Ecto neural progenitor cell (in vitro differentiated cells): ENCODE measurements around the gene ITPKB.
"Not testable (repeated sequence)": the region's sequence is repeated elsewhere in the genome, so short reads cannot be mapped to it uniquely, and the experiment has no call there.

Experiments
- DNase-seq: peaks from one replicate; pipeline ENCODE4 v3.0.0-alpha.2; 2018; ENCODE audit warnings: low spot score

ITPKB gene

GRCh38 chr1:226730836-226731235, 8.2 kb downstream of the ITPKB start:
- DNase-seq: no peak

GRCh38 chr1:226730071-226730470, 9.0 kb downstream of the ITPKB start:
- no peak for DNase-seq

DNA sequence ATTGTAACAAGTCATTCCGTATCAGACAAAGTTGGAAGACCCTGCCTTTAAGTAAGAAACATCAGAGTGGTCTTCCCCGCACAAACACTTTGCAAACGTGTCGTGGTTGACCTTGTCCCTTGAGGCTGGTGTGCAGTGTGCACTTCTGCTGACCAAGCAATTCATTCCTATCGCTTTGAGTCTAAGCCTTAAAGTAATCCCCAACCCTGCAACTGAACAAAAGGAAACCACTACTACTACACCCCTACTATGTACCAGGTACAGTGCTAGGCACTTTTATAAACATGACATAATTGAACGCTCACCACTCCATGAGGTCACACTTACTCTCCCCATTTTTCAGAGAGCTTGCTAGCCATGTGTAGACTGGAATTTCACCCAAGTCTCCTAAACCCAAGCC, 10.6 kb downstream of the ITPKB start:
- no peak for DNase-seq

- no peak for DNase-seq
Observed at GRCh38 chr1:226725897-226726267, 13.2 kb downstream of the ITPKB start.

GRCh38 chr1:226723657-226724532, 15.2 kb downstream of the ITPKB start:
- DNase-seq: no peak

- no peak for DNase-seq
Observed at GRCh38 chr1:226722901-226723656, 16.0 kb downstream of the ITPKB start.

- DNase-seq: no peak
Observed at GRCh38 chr1:226722240-226722900, 16.7 kb downstream of the ITPKB start.

GRCh38 chr1:226720574-226720973, 18.5 kb downstream of the ITPKB start:
- not testable (repeated sequence) for DNase-seq

GRCh38 chr1:226719596-226720387, 19.3 kb downstream of the ITPKB start:
- no peak for DNase-seq

DNA sequence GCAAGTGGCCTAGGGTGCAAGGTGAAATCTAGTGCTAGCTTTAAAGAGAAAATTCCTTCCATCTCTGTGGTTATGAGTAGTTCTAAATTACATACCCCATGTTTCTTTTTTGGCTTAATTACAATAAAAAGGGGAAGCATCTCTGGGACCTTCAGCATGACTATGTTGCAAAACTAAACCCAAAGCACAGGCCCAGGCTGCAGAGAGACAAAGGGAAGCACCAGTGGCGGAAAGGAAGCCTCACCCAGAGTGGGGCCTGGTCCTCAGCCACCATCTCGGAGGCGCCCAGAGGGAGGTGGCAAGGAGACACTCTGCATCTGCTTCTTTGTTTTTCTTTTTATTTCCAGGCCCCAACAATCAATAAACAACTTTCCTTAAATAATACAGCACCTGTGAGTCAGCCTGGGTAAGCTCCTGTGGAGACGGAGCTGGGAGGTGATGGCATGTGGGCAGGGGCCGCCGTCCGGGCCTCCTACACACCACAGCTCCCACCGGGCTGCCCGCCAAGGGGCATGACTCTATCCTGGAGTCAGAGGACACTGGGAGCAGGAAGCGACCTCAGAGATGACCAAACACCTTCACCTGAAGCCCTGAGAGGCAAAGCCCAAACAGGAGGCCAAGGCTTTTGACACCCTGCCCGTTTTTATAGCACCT, 21.7 kb downstream of the ITPKB start:
- no peak for DNase-seq

DNA sequence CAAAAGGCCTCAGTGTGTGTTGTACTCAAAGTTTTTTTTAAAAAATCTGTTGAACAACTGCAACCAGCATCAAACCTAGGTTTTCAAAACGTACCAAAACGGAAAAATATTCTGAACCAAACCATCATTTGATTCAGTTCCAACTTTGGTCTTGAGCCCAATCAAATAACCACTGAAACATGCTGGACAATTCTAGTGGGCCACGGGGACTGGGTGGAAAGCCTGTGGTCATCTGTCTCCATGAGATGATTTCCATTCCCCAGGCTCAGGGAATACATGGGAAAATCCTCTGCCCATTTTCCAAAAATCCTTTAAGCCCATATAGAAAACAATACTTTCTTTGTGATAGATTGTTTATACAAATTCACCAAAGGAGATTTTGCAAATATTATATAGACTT, 22.5 kb downstream of the ITPKB start:
- no peak for DNase-seq

GRCh38 chr1:226714148-226714547, 24.9 kb downstream of the ITPKB start:
- no peak for DNase-seq

GRCh38 chr1:226712742-226713419, 26.2 kb downstream of the ITPKB start:
- no peak for DNase-seq

DNA sequence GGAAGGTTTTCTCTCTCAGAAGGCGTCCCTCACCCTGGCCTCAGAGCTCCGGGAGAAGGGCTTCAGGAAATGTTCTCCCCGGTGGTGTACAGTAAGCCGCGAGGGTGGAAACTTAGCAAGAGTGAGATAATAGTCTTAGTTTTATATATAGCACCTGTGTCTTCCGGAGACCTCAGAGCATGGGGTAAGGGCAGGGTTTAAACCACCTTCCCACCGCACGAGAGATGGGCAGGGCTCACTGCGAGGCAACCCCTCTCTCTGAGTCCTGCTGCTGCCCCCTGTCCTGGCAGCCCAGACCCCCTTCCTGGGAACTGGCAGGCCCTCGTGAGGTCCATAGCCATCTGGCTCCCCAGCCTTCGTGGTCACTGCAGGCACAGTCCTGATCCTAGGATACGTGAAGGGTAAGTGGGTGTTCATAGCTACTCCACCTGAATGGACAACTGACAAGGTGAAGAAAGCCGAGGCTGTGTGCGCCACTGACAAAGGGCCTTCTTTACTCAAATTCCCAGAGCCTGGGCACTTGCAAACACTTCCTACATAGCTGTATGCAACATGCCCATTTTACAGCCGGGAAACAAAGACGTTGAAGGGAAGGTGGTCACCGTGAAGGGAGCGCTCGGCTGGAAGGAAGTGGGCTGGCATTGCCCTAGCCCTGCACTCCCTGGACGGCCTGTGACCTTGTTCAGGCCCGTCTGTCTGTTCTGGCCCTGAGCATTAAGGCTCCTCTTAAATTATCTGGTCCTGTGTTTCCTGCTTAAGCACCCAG, 26.9 kb downstream of the ITPKB start:
- DNase-seq: no peak

DNA sequence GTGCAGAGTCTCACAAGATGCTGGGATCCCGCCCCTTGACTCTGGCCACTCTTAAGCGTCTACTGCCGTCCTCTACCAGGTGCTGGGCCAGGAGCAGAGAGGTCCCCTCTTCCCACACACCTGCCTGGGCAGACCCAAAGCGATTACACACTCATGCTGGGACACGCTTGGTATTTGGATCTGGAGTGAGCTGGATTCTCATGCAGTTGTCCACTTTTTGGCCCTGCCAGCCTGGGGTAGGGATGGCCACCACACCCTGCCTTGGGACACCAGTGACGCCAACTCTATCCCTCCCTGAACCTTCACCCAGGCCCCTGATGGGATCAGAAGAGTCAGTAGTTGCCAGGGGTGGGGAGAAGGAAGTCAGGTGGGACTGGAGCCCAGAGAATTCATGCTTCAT, 28.6 kb downstream of the ITPKB start:
- DNase-seq: no peak

GRCh38 chr1:226709953-226710352, 29.1 kb downstream of the ITPKB start:
- DNase-seq: no peak

- no peak for DNase-seq
Observed at GRCh38 chr1:226708967-226709396, 30.1 kb downstream of the ITPKB start.

GRCh38 chr1:226708342-226708780, 30.7 kb downstream of the ITPKB start:
- DNase-seq: no peak

GRCh38 chr1:226706684-226707083, 32.4 kb downstream of the ITPKB start:
- no peak for DNase-seq
